ENCODE results near the gene HACD3. TPM values are rescaled to one million over a fixed set of nuclear protein-coding genes. Genes with fewer than 3 reads are reported as not detected.

Gene HACD3
- total and polyA plus RNA-seq, 9 of the 15 experiments (the other 6 are each of a cell fraction or from before 2014, with no cell fraction given) = 48.1 to 117 (median 72.8) TPM

- TF ChIP-seq MGA (IDR thresholded peaks at IDR 0.05) (peak; percentile 75), ZEB2 (IDR thresholded peaks at IDR 0.05) (peak; percentile 96), ZNF583 (CRISPR knock-in tag; IDR thresholded peaks at IDR 0.05) (no peak), TAL1 (IDR thresholded peaks at IDR 0.05) (no peak; the same call in 1 of the 2 replicates), PTRF (tag; IDR thresholded peaks at IDR 0.05) (no peak), ZBTB12 (CRISPR knock-in tag; IDR thresholded peaks at IDR 0.05) (no peak), TAF9B (IDR thresholded peaks at IDR 0.05; ENCODE audit: partially characterized antibody) (peak; percentile 94), ZNF277 (CRISPR knock-in tag; IDR thresholded peaks at IDR 0.05; ENCODE audit: borderline replicate concordance) (no peak), NFIC (IDR thresholded peaks at IDR 0.05) (peak; percentile 69), E4F1 (CRISPR knock-in tag; IDR thresholded peaks at IDR 0.05; ENCODE audit: borderline replicate concordance) (no peak)
Observed at GRCh38 chr15:65610871-65611718, 80.8 kb downstream of the HACD3 start, which contains the start of gene INTS14 (continued).

Measured in K562 (cell line).